Measurements from ENCODE around the gene RPTOR. TPM values are rescaled to one million over a fixed set of nuclear protein-coding genes. Genes with fewer than 3 reads are reported as not detected.

Gene RPTOR
- total RNA-seq, 1 experiment from 2014 or later = 27.0 TPM

- Histone ChIP-seq H3K36me3 (no peaks in the 10 kb centered on the region), H3K4me1 (replicated peaks) (peaks cover 61% of the 10 kb centered on the region), H3K27ac (no peak overlapping the region), H3K27me3 (replicated peaks) (no peaks in the 10 kb centered on the region), H3K9me3 (replicated peaks) (no peaks in the 10 kb centered on the region), H3K4me3 (no peak overlapping the region)
- DNase-seq (ENCODE audit: low read depth in 1 of 2, low spot score in 2 of 2) = no peak
These were observed 36.7 kb upstream of the RPTOR start for GRCh38 chr17:80507965-80508364.

DNA sequence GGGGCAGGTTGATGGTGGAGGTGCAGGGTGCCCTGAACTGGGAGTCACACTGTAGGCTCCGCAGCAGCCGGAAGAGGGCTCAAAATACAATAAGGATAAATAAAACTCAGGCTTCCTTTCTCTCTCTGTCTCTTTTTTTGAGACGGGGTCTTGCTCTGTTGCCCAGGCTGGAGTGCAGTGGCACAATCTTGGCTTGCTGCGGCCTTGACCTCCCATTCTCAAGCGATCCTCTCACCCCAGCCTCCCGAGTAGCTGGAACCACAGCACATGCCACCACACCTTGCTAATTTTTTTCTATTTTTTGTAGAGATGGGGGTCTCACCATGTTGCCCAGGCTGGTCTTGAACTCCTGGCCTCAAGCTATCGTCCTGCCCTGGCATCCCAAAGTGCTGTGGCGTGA, 35.3 kb upstream of the RPTOR start:
- Histone ChIP-seq H3K36me3 (no peaks in the 10 kb centered on the region), H3K27ac (no peak overlapping the region), H3K4me3 (no peak overlapping the region), H3K27me3 (replicated peaks) (no peaks in the 10 kb centered on the region), H3K9me3 (replicated peaks) (no peaks in the 10 kb centered on the region), H3K4me1 (replicated peaks) (peaks cover 67% of the 10 kb centered on the region)
- no peak for DNase-seq (ENCODE audit: low read depth in 1 of 2, low spot score in 2 of 2)

GRCh38 chr17:80510132-80510531, 34.5 kb upstream of the RPTOR start:
- DNase-seq (ENCODE audit: low read depth in 1 of 2, low spot score in 2 of 2) = no peak
- Histone ChIP-seq H3K36me3 (no peaks in the 10 kb centered on the region), H3K27ac (no peak overlapping the region), H3K9me3 (replicated peaks) (no peaks in the 10 kb centered on the region), H3K4me1 (replicated peaks) (peaks cover 63% of the 10 kb centered on the region), H3K27me3 (replicated peaks) (no peaks in the 10 kb centered on the region), H3K4me3 (no peak overlapping the region)

GRCh38 chr17:80510772-80511171, 33.9 kb upstream of the RPTOR start:
- no peak overlapping the region for H3K27ac ChIP-seq
- no peaks in the 10 kb centered on the region for H3K36me3 ChIP-seq
- DNase-seq (ENCODE audit: low read depth in 1 of 2, low spot score in 2 of 2) = no peak
- H3K27me3 ChIP-seq (replicated peaks) = no peaks in the 10 kb centered on the region
- H3K4me3 ChIP-seq = no peak overlapping the region
- H3K4me1 ChIP-seq (replicated peaks) = peaks cover 57% of the 10 kb centered on the region
- no peaks in the 10 kb centered on the region for H3K9me3 ChIP-seq (replicated peaks)

DNA sequence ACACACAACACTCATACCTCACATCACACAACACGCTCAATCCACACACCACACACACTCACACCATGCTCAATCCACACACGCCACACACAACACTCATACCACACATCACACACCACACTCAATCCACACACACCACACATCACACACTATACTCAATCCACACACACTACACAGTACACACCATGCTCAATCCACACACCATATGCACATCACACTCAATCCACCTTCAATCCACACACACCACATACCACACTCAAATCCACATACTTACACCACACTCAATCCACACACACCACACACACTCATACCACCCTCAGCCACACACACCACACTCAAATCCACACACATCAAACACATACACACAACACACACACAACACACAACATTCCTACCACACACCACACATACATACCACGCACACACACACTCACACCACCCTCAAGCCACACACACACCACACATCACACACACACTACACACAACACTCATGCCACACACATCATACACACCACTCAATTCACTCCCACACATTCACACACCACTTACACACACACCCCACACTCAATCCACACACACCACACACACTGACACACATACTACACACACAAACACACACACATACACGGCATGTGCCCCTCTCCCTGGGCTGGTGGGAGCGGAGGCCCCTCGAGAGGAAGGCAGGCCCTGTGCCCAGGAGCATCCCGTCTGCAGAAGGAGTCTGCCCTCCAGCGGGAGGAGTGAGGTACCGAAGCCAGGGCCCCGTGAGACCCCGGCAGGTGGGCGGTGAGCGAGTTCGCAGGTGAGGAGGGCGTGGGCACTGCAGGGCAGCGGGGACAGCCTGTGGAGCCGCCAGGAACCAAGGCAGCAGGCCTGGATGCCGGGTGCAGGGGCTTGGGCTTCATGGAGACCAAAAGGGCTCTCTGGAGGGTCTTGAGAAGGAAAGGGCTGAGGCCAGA, 33.1 kb upstream of the RPTOR start:
- Histone ChIP-seq H3K27ac (peak overlapping the region; percentile 14; the same call in 1 of the 2 replicates), H3K36me3 (no peaks in the 10 kb centered on the region), H3K27me3 (replicated peaks) (no peaks in the 10 kb centered on the region), H3K9me3 (replicated peaks) (no peaks in the 10 kb centered on the region), H3K4me1 (replicated peaks) (peaks cover 50% of the 10 kb centered on the region), H3K4me3 (no peak overlapping the region)
- DNase-seq (ENCODE audit: low read depth in 1 of 2, low spot score in 2 of 2) = no peak

GRCh38 chr17:80512233-80512632, 32.4 kb upstream of the RPTOR start:
- peaks cover 45% of the 10 kb centered on the region for H3K4me1 ChIP-seq (replicated peaks)
- no peaks in the 10 kb centered on the region for H3K27me3 ChIP-seq (replicated peaks)
- H3K4me3 ChIP-seq = no peak overlapping the region
- no peaks in the 10 kb centered on the region for H3K9me3 ChIP-seq (replicated peaks)
- H3K36me3 ChIP-seq = no peaks in the 10 kb centered on the region
- DNase-seq (ENCODE audit: low read depth in 1 of 2, low spot score in 2 of 2) = peak; percentile 85 to 96
- peak overlapping the region; percentile 50 for H3K27ac ChIP-seq

GRCh38 chr17:80513201-80513600, 31.4 kb upstream of the RPTOR start:
- Histone ChIP-seq H3K27ac (peak overlapping the region; percentile 21; the same call in 1 of the 2 replicates), H3K4me3 (no peak overlapping the region)
- no peak for DNase-seq (ENCODE audit: low read depth in 1 of 2, low spot score in 2 of 2)

GRCh38 chr17:80513892-80514291, 30.7 kb upstream of the RPTOR start:
- Histone ChIP-seq H3K27ac (peak overlapping the region; percentile 21; the same call in 1 of the 2 replicates), H3K36me3 (no peaks in the 10 kb centered on the region)
- peak; percentile 76 to 84 for DNase-seq (ENCODE audit: low read depth in 1 of 2, low spot score in 2 of 2)

More at GRCh38 chr17:80513201-80513600, 31.4 kb upstream of the RPTOR start:
- Histone ChIP-seq H3K36me3 (no peaks in the 10 kb centered on the region), H3K9me3 (replicated peaks) (no peaks in the 10 kb centered on the region), H3K27me3 (replicated peaks) (no peaks in the 10 kb centered on the region), H3K4me1 (replicated peaks) (peaks cover 38% of the 10 kb centered on the region)

GRCh38 chr17:80516171-80516932, 28.3 kb upstream of the RPTOR start:
- Histone ChIP-seq H3K36me3 (no peaks in the 10 kb centered on the region), H3K4me1 (replicated peaks) (peaks cover 34% of the 10 kb centered on the region), H3K27me3 (replicated peaks) (no peaks in the 10 kb centered on the region), H3K27ac (no peak overlapping the region), H3K4me3 (no peak overlapping the region), H3K9me3 (replicated peaks) (no peaks in the 10 kb centered on the region)
- no peak for DNase-seq (ENCODE audit: low read depth in 1 of 2, low spot score in 2 of 2)

More at GRCh38 chr17:80513892-80514291, 30.7 kb upstream of the RPTOR start:
- Histone ChIP-seq H3K4me3 (no peak overlapping the region), H3K9me3 (replicated peaks) (no peaks in the 10 kb centered on the region), H3K4me1 (replicated peaks) (peaks cover 38% of the 10 kb centered on the region), H3K27me3 (replicated peaks) (no peaks in the 10 kb centered on the region)

DNA sequence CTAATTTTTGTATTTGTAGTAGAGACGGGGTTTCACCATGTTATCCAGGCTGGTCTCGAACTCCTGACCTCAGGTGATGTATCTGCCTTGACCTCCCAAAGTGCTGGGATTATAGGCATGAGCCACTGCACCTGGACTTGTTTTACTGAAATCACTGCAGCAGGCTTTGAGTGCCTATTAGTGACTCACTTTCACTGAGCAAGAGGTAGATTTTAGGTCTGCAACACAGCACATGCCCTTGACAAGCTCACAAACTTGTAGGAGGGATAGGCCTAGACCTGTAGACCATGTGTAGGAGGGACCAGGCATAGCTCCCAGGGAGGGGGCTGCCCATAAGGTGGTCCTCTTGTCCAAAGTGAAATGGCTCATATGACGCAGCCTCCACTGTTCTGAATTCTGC, 27.0 kb upstream of the RPTOR start:
- Histone ChIP-seq H3K27me3 (replicated peaks) (no peaks in the 10 kb centered on the region), H3K4me3 (no peak overlapping the region), H3K9me3 (replicated peaks) (no peaks in the 10 kb centered on the region), H3K36me3 (no peaks in the 10 kb centered on the region), H3K4me1 (replicated peaks) (peaks cover 21% of the 10 kb centered on the region), H3K27ac (no peak overlapping the region)
- no peak for DNase-seq (ENCODE audit: low read depth in 1 of 2, low spot score in 2 of 2)

- no peaks in the 10 kb centered on the region for H3K9me3 ChIP-seq (replicated peaks)
- H3K4me1 ChIP-seq (replicated peaks) = peaks cover 14% of the 10 kb centered on the region
- H3K4me3 ChIP-seq = no peak overlapping the region
- no peaks in the 10 kb centered on the region for H3K27me3 ChIP-seq (replicated peaks)
- no peak for DNase-seq (ENCODE audit: low read depth in 1 of 2, low spot score in 2 of 2)
- no peak overlapping the region for H3K27ac ChIP-seq
- H3K36me3 ChIP-seq = no peaks in the 10 kb centered on the region
These were observed 26.2 kb upstream of the RPTOR start for GRCh38 chr17:80518392-80518791.

GRCh38 chr17:80519091-80519781, 25.4 kb upstream of the RPTOR start:
- H3K27me3 ChIP-seq (replicated peaks) = no peaks in the 10 kb centered on the region

DNA sequence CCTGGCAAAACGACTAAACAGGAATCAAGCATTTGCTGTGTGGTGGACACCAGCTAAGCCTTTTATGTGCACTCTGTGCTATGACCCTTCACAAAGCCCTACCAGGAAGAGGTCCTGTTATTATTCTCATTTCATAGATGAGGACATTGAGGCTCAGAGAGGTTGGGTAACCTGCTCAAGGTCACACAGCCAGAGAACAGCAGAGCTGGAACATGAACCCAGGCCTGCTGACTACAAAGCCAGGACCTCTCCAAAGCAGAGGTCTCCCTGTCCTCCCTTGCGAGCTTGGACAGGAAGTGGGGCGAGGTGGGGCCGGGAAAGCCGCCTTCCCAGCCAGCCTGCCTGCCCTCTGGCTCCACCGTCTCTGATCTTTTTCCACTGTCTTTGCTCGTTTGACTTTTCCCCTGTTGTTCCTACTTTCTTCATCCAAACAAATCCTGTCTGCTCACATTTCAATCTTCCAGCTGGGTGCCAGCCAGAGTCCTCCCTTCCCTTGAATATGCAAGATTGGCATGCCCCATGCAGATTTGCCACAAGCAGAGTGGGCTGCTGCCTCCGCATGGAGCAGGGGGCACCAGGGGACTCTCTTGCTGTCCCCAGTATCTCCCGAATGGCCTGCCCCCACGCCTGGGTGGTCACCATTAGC, 23.7 kb upstream of the RPTOR start:
- Histone ChIP-seq H3K27ac (no peak overlapping the region), H3K4me3 (no peak overlapping the region), H3K9me3 (replicated peaks) (no peaks in the 10 kb centered on the region), H3K27me3 (replicated peaks) (no peaks in the 10 kb centered on the region), H3K4me1 (replicated peaks) (no peaks in the 10 kb centered on the region), H3K36me3 (no peaks in the 10 kb centered on the region)
- no peak for DNase-seq (ENCODE audit: low read depth in 1 of 2, low spot score in 2 of 2)

More at GRCh38 chr17:80519091-80519781, 25.4 kb upstream of the RPTOR start:
- H3K27ac ChIP-seq = no peak overlapping the region
- peaks cover 5% of the 10 kb centered on the region for H3K4me1 ChIP-seq (replicated peaks)
- no peaks in the 10 kb centered on the region for H3K9me3 ChIP-seq (replicated peaks)
- no peak overlapping the region for H3K4me3 ChIP-seq
- no peaks in the 10 kb centered on the region for H3K36me3 ChIP-seq
- no peak for DNase-seq (ENCODE audit: low read depth in 1 of 2, low spot score in 2 of 2)

All from SJSA1 (cell line).